ENCODE results near the gene COL9A3.

COL9A3 gene

GRCh38 chr20:62885046-62885895 lies 68.4 kb downstream of the COL9A3 start:
- no peak for DNase-seq

DNA sequence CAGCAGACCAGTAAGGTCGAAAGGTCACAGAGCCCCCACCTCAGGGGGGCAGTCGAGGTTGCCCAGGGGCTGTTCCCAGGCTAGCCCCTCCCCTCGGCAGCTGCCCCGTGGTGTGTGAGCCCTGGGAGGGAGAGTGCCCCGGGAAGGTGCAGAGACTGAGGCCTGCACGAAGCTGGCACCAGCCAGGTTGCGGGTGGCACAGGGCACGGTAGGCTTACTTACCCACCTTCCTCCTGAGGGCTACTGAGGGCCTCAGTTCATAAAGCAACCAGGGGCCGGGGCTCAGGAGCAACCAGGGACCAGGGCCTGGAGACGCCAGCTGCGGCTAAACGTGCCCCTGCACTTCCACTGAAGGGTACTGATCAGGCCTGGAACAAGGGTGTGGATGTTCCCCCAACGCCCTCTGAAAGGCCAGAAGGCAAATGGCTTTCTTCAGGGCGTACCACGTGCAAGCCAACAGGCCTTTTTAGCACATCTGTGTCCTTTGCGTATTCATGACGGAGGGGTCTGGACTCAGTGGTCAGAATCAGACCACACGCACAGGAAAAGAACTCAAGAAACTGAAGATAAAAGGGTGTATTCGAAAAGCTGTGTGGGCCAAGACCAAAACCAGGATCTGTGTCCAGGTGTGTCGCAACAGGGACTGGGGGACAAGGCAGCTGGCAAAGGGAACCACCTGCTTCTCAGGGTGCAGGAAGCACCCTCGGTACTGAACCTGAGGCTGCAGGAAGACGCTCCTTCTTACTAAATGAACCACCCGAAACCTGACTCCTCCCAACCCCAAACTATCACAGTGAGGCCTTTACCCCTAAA lies 69.3 kb downstream of the COL9A3 start:
- DNase-seq: no peak

- no peak for DNase-seq
Measured at GRCh38 chr20:62886709-62887058, 69.8 kb downstream of the COL9A3 start.

DNA sequence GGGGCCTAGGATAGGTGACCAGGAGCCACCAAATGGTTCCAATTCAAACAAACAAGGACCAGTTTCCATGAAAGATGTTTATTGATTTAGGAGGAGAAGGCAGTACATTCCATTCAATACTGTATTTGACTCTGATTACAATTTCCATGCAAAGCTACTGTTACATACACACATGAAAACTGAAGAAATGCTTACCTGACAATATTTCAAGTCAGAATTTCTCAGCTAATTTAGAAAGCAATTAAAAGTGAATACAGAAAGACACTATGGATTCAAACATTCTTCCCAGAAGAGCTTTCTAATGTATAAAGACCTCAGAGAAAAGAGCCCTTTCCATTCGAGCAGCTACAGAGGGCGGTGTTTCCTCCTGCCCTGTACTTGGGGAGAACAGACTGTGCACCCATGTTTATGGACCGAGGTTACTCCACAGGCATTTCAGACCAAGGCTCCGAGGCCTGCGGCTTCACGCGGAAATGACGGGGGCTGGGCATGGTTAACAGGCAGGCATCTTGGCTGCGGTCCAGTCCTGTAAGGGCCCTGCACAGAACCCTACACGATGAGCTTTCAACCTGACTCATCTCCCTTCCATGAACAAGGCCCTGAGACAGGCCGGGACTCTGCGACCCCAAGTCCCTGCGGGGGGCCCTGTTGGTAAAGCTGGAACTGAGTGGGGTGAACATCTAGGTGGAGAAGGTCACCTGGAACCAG lies 70.5 kb downstream of the COL9A3 start:
- peak in 1 of 2 experiments; percentile 47 for DNase-seq

GRCh38 chr20:62887860-62888239 lies 71.0 kb downstream of the COL9A3 start:
- no peak for DNase-seq

GRCh38 chr20:62888406-62888805 lies 71.6 kb downstream of the COL9A3 start:
- DNase-seq: no peak

DNA sequence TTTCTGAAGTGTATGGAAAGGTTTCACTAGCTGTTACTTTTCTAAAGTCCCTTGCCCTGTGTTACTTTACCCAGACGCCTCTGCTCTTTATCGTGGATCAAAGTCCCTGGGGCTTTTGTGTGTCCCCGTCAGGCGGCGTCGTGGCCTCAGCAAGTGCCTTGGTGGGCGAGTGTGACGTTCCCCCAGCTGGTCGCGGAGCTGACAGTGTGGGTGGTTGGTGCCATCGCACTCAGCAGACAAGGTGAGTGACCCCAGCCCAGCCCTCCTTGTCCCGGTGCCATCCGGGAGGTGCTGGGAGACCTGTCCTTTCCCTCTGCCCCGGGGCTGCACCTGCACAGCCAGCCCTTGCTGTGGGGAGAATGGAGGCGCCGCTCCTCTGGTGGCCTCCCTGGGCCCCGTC lies 72.1 kb downstream of the COL9A3 start:
- DNase-seq: no peak

DNA sequence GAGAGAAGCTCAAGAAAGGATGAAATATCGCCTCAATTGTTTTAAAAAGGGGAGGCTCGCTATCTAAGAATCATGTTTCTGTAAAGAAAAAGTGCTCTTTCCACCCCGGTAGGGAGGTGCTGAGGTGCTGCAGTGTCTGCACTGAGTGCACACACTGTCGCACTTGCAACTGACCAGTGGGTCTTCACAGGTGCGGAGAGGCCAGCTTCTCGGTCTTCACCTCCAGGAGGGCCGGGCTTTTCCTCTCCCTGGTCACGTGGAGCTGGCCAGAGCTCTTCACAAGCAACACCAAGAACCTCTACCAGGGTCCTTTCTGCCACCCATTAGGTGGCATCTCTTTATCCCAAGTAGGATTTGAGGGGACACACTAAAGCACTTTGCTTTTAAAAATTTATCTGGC lies 72.6 kb downstream of the COL9A3 start:
- DNase-seq: no peak

DNA sequence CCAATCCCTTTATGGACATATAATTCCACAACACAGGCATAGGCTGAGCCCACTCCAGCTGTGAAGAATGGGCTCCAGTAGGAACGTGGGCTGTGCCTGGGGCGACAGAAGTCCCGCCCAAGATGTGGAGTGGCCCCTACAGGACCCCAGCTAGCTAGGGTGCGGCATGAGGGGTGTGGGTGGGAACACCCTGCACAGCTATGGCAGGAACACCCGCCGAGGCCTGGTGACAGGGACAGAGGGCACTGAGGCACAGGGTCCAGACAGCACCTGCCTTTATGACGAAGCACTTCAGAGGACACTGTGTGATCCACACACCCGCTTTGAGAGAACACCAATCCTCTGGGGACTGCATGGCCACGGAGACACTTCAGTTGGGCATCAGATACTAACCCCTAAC lies 73.0 kb downstream of the COL9A3 start:
- DNase-seq: no peak

DNA sequence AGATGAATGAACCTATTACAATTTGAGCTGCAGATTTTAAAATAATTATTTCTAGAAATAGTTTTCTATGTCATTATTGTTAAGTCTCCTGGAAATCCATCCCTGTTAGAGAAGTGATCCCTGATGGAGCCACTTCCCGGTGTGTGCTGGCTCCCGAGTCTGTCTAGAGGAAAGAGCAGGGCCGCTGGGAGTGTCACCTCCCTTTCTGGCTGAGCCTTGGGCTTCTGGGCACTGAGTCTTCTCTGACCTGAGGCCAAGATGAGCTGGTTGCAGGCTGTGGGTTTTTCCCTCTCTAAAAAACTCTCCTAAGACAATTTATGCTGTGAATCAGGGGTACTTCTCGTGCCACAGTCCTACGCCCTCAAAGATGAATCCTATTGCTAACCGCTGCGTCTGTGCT lies 73.6 kb downstream of the COL9A3 start:
- DNase-seq: no peak
